Measurements from ENCODE around the gene ZNF74. TPM values are rescaled to one million over a fixed set of nuclear protein-coding genes. Genes with fewer than 3 reads are reported as not detected.
"Not testable (repeated sequence)": the region's sequence is repeated elsewhere in the genome, so short reads cannot be mapped to it uniquely, and the experiment has no call there.

ZNF74 gene
- total and polyA plus RNA-seq, 8 donors, result 5.0 to 9.1 (median 5.7) TPM

DNA sequence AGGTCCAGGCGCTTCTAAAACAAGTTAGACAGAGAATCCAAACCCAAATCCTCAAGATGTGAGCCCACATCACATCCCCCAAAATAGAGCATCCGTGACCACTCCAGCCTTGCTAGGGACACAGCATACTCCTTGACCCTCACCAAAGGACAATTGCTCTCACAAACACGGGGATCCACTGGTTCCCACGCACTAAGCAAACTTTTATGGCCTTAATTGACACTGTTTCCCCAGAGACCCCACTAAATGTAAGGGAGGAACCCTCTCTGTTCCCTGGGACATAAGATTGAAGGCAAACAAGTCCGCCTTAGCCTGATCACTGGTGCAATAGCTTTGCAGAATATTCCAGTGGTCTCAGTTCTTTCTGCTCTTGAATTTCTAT lies 20.1 kb downstream of the ZNF74 start:
- TF ChIP-seq, protein P1, sequence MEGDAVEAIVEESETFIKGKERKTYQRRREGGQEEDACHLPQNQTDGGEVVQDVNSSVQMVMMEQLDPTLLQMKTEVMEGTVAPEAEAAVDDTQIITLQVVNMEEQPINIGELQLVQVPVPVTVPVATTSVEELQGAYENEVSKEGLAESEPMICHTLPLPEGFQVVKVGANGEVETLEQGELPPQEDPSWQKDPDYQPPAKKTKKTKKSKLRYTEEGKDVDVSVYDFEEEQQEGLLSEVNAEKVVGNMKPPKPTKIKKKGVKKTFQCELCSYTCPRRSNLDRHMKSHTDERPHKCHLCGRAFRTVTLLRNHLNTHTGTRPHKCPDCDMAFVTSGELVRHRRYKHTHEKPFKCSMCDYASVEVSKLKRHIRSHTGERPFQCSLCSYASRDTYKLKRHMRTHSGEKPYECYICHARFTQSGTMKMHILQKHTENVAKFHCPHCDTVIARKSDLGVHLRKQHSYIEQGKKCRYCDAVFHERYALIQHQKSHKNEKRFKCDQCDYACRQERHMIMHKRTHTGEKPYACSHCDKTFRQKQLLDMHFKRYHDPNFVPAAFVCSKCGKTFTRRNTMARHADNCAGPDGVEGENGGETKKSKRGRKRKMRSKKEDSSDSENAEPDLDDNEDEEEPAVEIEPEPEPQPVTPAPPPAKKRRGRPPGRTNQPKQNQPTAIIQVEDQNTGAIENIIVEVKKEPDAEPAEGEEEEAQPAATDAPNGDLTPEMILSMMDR (IDR thresholded peaks at IDR 0.05), result no peak
- no peak for FAIRE-seq
- 71 to 72% methylated on average over 5 of the region's 5 CpGs for WGBS, 2 donors
- H3K36me3 ChIP-seq, result no peaks in the 10 kb centered on the region
- no peak overlapping the region for H3K4me3 ChIP-seq
- no peak for DNase-seq
- intact Hi-C loops (cut with DNase I), result no loop called here
- no peaks in the 10 kb centered on the region for H3K4me1 ChIP-seq
- H3K27me3 ChIP-seq, result no peaks in the 10 kb centered on the region
- no peak overlapping the region for H3K27ac ChIP-seq
- no peaks in the 10 kb centered on the region for H3K9me3 ChIP-seq
- ATAC-seq, result no peak

DNA sequence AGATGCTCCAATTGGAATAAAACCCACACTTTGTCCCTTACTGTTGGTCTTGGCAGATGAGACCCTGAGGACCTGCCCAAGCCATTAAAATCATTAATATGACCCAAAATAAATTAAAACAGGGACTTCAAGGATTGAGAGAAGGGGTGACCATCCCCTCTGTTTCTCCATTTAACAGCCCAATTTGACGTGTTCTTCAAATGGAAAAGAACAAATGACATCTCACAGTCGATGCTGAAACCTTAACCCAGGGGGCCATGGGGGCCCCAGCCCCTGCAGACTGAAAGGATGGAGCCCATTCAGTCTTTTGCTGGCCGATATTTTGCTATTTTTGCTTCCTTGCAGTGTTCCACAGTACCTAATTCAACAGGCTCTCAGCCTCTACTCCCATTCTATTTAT lies 20.5 kb downstream of the ZNF74 start:
- no peaks in the 10 kb centered on the region for H3K27me3 ChIP-seq
- WGBS, 2 donors, result 36 to 45% methylated on average over 3 of the region's 3 CpGs
- no peak for ATAC-seq
- FAIRE-seq, result no peak
- no peak overlapping the region for H3K4me3 ChIP-seq
- no peaks in the 10 kb centered on the region for H3K9me3 ChIP-seq
- TF ChIP-seq, protein P1 (IDR thresholded peaks at IDR 0.05), result no peak
- H3K27ac ChIP-seq, result no peak overlapping the region
- intact Hi-C loops (cut with DNase I), result no loop called here
- no peak for DNase-seq
- no peaks in the 10 kb centered on the region for H3K36me3 ChIP-seq
- no peaks in the 10 kb centered on the region for H3K4me1 ChIP-seq

DNA sequence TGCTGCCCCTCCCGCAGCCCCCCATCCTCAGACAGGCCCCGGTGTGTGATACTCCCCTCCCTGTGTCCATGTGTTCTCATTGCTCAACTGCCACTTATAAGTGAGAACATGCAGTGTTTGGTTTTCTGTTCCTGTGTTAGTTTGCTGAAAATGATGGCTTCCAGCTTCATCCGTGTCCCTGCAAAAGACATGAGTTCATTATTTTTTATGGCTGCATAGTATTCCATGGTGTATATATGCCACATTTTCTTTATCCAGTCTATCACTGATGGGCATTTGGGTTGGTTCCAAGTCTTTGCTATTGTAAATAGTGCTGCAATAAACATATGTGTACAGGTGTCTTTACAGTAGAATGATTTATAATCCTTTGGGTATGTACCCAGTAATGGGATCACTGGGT lies 21.3 kb downstream of the ZNF74 start:
- H3K27me3 ChIP-seq; H3K36me3 ChIP-seq; H3K4me3 ChIP-seq; intact Hi-C loops (cut with DNase I); H3K9me3 ChIP-seq; H3K4me1 ChIP-seq; FAIRE-seq; ATAC-seq; DNase-seq; H3K27ac ChIP-seq: not testable (repeated sequence)
- WGBS, 2 donors, result 78 to 88% methylated on average over 3 of the region's 3 CpGs

DNA sequence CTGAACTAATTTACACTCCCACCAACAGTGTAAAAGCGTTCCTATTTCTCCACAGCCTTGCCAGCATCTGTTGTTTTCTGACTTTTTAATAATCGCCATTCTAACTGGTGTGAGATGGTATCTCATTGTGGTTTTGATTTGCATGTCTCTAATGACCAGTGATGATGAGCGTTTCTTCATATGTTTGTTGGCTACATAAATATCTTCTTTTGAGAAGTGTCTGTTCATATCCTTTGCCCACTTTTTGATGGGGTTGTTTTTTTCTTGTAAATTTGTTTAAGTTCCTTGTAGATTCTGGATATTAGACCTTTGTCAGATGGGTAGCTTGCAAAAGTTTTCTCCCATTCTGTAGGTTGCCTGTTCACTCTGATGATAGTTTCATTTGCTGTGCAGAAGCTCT lies 21.7 kb downstream of the ZNF74 start:
- DNase-seq; intact Hi-C loops (cut with DNase I): not testable (repeated sequence)
- 70 to 72% methylated on average over 3 of the region's 3 CpGs for WGBS, 2 donors

DNA sequence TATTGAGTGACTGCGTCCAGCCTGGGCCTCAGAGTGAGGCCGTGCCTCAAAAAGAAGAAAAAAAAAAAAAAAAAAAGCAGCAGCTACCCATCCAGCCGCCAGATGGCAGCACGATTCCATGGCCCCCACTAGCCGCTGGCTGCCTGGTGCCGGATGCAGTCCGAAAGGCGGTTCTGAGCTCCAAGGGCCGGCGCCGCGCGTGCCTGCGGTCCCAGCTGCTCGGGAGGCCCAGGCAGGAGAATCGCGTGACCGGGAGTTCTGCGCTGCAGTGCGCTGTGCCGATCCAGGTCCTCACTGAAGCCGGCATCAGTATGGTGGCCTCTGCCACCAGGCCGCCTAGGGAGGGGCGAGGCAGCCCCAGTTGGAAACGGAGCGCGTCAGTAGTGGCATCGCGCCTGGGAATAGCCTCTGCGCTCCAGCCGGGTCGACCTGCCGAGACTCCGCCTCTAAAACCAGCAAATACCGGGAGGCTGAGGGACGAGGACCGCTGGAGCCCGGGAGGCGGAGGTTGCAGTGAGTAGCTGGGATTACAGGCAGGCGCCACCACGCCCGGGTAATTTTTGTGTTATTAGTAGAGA lies 24.3 kb downstream of the ZNF74 start:
- ATAC-seq, result peak; percentile 88 to 95 (median 94)

More for the DNA sequence above, 21.7 kb downstream of the ZNF74 start:
- H3K4me3 ChIP-seq, H3K36me3 ChIP-seq, H3K27ac ChIP-seq, H3K9me3 ChIP-seq, H3K27me3 ChIP-seq, H3K4me1 ChIP-seq, FAIRE-seq, ATAC-seq: not testable (repeated sequence)

DNA sequence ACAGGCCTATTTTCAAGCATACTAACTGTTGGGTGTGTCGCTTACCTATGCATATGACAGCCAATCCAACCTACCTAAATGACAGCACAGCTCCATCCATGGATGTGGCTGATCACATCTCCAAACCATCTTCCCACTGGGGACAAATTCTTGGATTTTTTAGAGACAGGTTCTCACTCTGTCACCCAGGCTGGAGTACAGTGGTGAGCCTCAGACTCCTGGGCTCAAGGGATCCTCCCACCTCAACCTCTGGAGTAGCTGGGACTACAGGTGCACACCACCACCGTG lies 25.7 kb downstream of the ZNF74 start:
- WGBS, 2 donors, result 95 to 97% methylated on average over 2 of the region's 2 CpGs
- DNase-seq, result no peak
- H3K9me3 ChIP-seq, result no peaks in the 10 kb centered on the region
- no peak overlapping the region for H3K27ac ChIP-seq
- no peak for FAIRE-seq
- ATAC-seq, result no peak
- no peaks in the 10 kb centered on the region for H3K36me3 ChIP-seq
- TF ChIP-seq, protein P1 (IDR thresholded peaks at IDR 0.05), result no peak
- no peak overlapping the region for H3K4me3 ChIP-seq
- H3K4me1 ChIP-seq, result peaks cover 0 to 3% (median 0%) of the 10 kb centered on the region in 3 donors
- no peaks in the 10 kb centered on the region for H3K27me3 ChIP-seq
- intact Hi-C loops (cut with DNase I), result no loop called here

More for the DNA sequence above, 24.3 kb downstream of the ZNF74 start:
- no peaks in the 10 kb centered on the region for H3K36me3 ChIP-seq
- H3K4me3 ChIP-seq, result peak overlapping the region in 3 of 4 donors; percentile 25 to 45 (median 28)
- H3K27ac ChIP-seq, result no peak overlapping the region
- no peak for FAIRE-seq
- no peaks in the 10 kb centered on the region for H3K27me3 ChIP-seq
- intact Hi-C loops (cut with DNase I), result no loop called here
- WGBS, 2 donors, result 15 to 17% methylated on average over 41 to 42 of the region's 42 CpGs
- peak; percentile 62 to 89 (median 80) for DNase-seq
- TF ChIP-seq, protein P1 (IDR thresholded peaks at IDR 0.05), result peak; percentile 67 to 81 (median 74)
- H3K9me3 ChIP-seq, result no peaks in the 10 kb centered on the region
- H3K4me1 ChIP-seq, result peaks cover 0 to 2% (median 0%) of the 10 kb centered on the region in 3 donors
